Measurements from ENCODE around the gene ADAMTS16. TPM values are rescaled to one million over a fixed set of nuclear protein-coding genes. Genes with fewer than 3 reads are reported as not detected.

ADAMTS16 gene
- total RNA-seq, 1 experiment from 2014 or later = 0.28 TPM

GRCh38 chr5:5339257-5339656 is 199.1 kb downstream of the ADAMTS16 start:
- H3K9me3 ChIP-seq (ENCODE audit: low read depth, low read length, poor library complexity, severe bottlenecking) = no peaks in the 10 kb centered on the region
- H3K27me3 ChIP-seq (replicated peaks; ENCODE audit: insufficient read depth, low read depth, low read length, poor library complexity) = no peaks in the 10 kb centered on the region
- DNase-seq (ENCODE audit: low spot score) = no peak
- no peak overlapping the region for H3K4me3 ChIP-seq (ENCODE audit: low read depth, low read length, poor library complexity, severe bottlenecking)
- no TSS peak for BruUV-seq (replicated peaks)
- ChIA-PET POLR2A (ENCODE audit: low non-redundant PET) (no interaction called here), CTCF (no interaction called here)
- intact Hi-C loops (cut with micrococcal nuclease; ENCODE audit: unreplicated experiment) = no loop called here
- no peak for TF ChIP-seq EZH2 (IDR thresholded peaks at IDR 0.05; ENCODE audit: borderline replicate concordance, low read depth, low read length, poor library complexity, severe bottlenecking)
- no peak for TF ChIP-seq CTCF (conservative IDR thresholded peaks at IDR 0.05; ENCODE audit: low read depth, low read length)
- H3K27ac ChIP-seq (ENCODE audit: low read depth, low read length, poor library complexity, severe bottlenecking) = peak overlapping the region; percentile 51
- H3K36me3 ChIP-seq (ENCODE audit: insufficient read depth, low read length, poor library complexity, severe bottlenecking) = no peaks in the 10 kb centered on the region
- peaks cover 45% of the 10 kb centered on the region for H3K4me1 ChIP-seq (ENCODE audit: insufficient read depth, low read length, poor library complexity, severe bottlenecking)

- no peaks in the 10 kb centered on the region for H3K27me3 ChIP-seq (replicated peaks; ENCODE audit: insufficient read depth, low read depth, low read length, poor library complexity)
- intact Hi-C loops (cut with micrococcal nuclease; ENCODE audit: unreplicated experiment) = loop anchor here (2.0 to 5.0 kb wide), 3 partner anchors 68 to 198 kb away; partner anchors contain the start of gene ADAMTS16
- BruUV-seq (replicated peaks) = no TSS peak
- DNase-seq (ENCODE audit: low spot score) = peak; percentile 97
- H3K9me3 ChIP-seq (ENCODE audit: low read depth, low read length, poor library complexity, severe bottlenecking) = no peaks in the 10 kb centered on the region
- peak overlapping the region; percentile 63 for H3K27ac ChIP-seq (ENCODE audit: low read depth, low read length, poor library complexity, severe bottlenecking)
- peak; percentile 62 for TF ChIP-seq CTCF (conservative IDR thresholded peaks at IDR 0.05; ENCODE audit: low read depth, low read length)
- TF ChIP-seq EZH2 (IDR thresholded peaks at IDR 0.05; ENCODE audit: borderline replicate concordance, low read depth, low read length, poor library complexity, severe bottlenecking) = no peak
- H3K4me1 ChIP-seq (ENCODE audit: insufficient read depth, low read length, poor library complexity, severe bottlenecking) = peaks cover 47% of the 10 kb centered on the region
- ChIA-PET POLR2A (ENCODE audit: low non-redundant PET) (interaction anchor here (0.7 kb wide), 1 partner anchor 145 kb away, joined by 3 read pairs; no protein-coding TSS in a partner anchor), CTCF (no interaction called here)
- no peaks in the 10 kb centered on the region for H3K36me3 ChIP-seq (ENCODE audit: insufficient read depth, low read length, poor library complexity, severe bottlenecking)
- H3K4me3 ChIP-seq (ENCODE audit: low read depth, low read length, poor library complexity, severe bottlenecking) = no peak overlapping the region
Measured at GRCh38 chr5:5340206-5340729, 200.1 kb downstream of the ADAMTS16 start.

- no peak overlapping the region for H3K4me3 ChIP-seq (ENCODE audit: low read depth, low read length, poor library complexity, severe bottlenecking)
- intact Hi-C loops (cut with micrococcal nuclease; ENCODE audit: unreplicated experiment) = loop anchor here (2.0 to 5.0 kb wide), 3 partner anchors 69 to 199 kb away; partner anchors contain the start of gene ADAMTS16
- H3K27ac ChIP-seq (ENCODE audit: low read depth, low read length, poor library complexity, severe bottlenecking) = peak overlapping the region; percentile 63
- no peaks in the 10 kb centered on the region for H3K36me3 ChIP-seq (ENCODE audit: insufficient read depth, low read length, poor library complexity, severe bottlenecking)
- BruUV-seq (replicated peaks) = no TSS peak
- no peak for TF ChIP-seq CTCF (conservative IDR thresholded peaks at IDR 0.05; ENCODE audit: low read depth, low read length)
- TF ChIP-seq EZH2 (IDR thresholded peaks at IDR 0.05; ENCODE audit: borderline replicate concordance, low read depth, low read length, poor library complexity, severe bottlenecking) = no peak
- no peaks in the 10 kb centered on the region for H3K9me3 ChIP-seq (ENCODE audit: low read depth, low read length, poor library complexity, severe bottlenecking)
- no peak for DNase-seq (ENCODE audit: low spot score)
- ChIA-PET POLR2A (ENCODE audit: low non-redundant PET) (no interaction called here), CTCF (no interaction called here)
- no peaks in the 10 kb centered on the region for H3K27me3 ChIP-seq (replicated peaks; ENCODE audit: insufficient read depth, low read depth, low read length, poor library complexity)
- H3K4me1 ChIP-seq (ENCODE audit: insufficient read depth, low read length, poor library complexity, severe bottlenecking) = peaks cover 36% of the 10 kb centered on the region
Measured at GRCh38 chr5:5341531-5342292, 201.6 kb downstream of the ADAMTS16 start.
